Psoas muscle (tissue), 8 donors: ENCODE measurements around the gene ETV7. TPM values are rescaled to one million over a fixed set of nuclear protein-coding genes. Genes with fewer than 3 reads are reported as not detected.

Experiments
- ATAC-seq, 4 donors: fragments of 200-7000 bp; cut with Tn5 transposase; one replicate each; pipeline ENCODE4 v1.9.1; 2020; ENCODE audit warnings: moderate library complexity in 3 of 4, mild to moderate bottlenecking in 2 of 4
- DNase-seq, 2 donors: peaks; one replicate each; pipeline ENCODE4 v3.0.0-alpha.2; 2020
- H3K27ac ChIP-seq: fragments of 200-600 bp; one replicate; pipeline ENCODE4 v1.8.0; 2022
- H3K27me3 ChIP-seq, 3 donors: fragments of 200-600 bp in 1 of 3; one replicate each; pipeline versions ENCODE4 v1.6.1 to v1.8.0; 2013 to 2022; ENCODE audit warnings: low read length in 2 of 3, mild to moderate bottlenecking in 2 of 3, moderate library complexity in 1 of 3; ENCODE audit not compliant: insufficient read depth in 3 of 3
- H3K36me3 ChIP-seq, 2 donors: fragments of 200-600 bp in 1 of 2; one replicate each; pipeline versions ENCODE4 v1.6.1 to v1.8.0; 2013 to 2022; ENCODE audit warnings: low read depth in 1 of 2, mild to moderate bottlenecking in 1 of 2, moderate library complexity in 1 of 2; ENCODE audit not compliant: insufficient read depth in 1 of 2
- H3K4me1 ChIP-seq: fragments of 200-600 bp; one replicate; pipeline ENCODE4 v1.8.0; 2022
- H3K4me3 ChIP-seq: fragments of 200-600 bp; one replicate; pipeline ENCODE4 v1.8.0; 2022; ENCODE audit warnings: mild to moderate bottlenecking
- H3K9me3 ChIP-seq: fragments of 200-600 bp; one replicate; pipeline ENCODE4 v1.8.0; 2022
- CTCF ChIP-seq: fragments of 200-600 bp; IDR thresholded peaks from one replicate; pipeline ENCODE4 v1.8.0; 2022; ENCODE audit warnings: antibody characterized with exemption
- WGBS, 3 donors: extraction: QIAGEN DNeasy Blood & Tissue Kit; methylation state at CpG; one replicate each; pipeline versions ENCODE4 v1.1.6 to v1.1.7; 2013; 5-methylcytosine and 5-hydroxymethylcytosine counted together
- intact Hi-C, 2 donors: fragments of 100-400 bp; cut with DNase I; formaldehyde crosslinking; loops; one replicate each; pipeline versions ENCODE4 v1.11.0 to v1.14.2; 2022
- long read RNA-seq, 2 donors: library from polyadenylated mRNA; unstranded; transcript quantifications; one replicate each; pipeline ENCODE4 v2.0.0, GENCODE V29; 2021
- polyA plus RNA-seq, 3 donors: library from polyadenylated mRNA; stranded (reverse); fragments of 200-250 nt; gene quantifications; one replicate each; pipeline ENCODE4 v1.2.3, GENCODE V29; 2013
- total RNA-seq, 4 donors: library from RNA; stranded (reverse); fragmentation: NEBNext Ultra II Directional in 2 of 4; extraction: Animal tissue kit (Norgen Biotek cat#: 25700) in 2 of 4; gene quantifications; one replicate each; pipeline versions ENCODE4 v1.2.1 to v1.2.4, GENCODE V29; 2021 to 2023
- donor health status: healthy with polysubstance abuse.
- donor health status: DM: no; HTN: no; CAD: no; lungs with moderate emphysema.
- donor health status: Bipolar disorder and iron deficiency.
- donor health status: healthy.
- donor health status: DM: yes; HTN: yes; CAD: no.
- donor health status: DM: no; HTN: no; CAD: no.
- donor health status: DM: no; HTN: no; CAD: no.
- donor health status: DM: yes; HTN: yes; CAD: no.

ETV7 gene
- not detected for total RNA-seq
- polyA plus RNA-seq, result under 1 TPM in 2 of 3 donors, not detected in 1; 0.06 to 0.09 TPM
- long read RNA-seq, donor 1, result 0 reads
- long read RNA-seq, donor 2, result 0 reads

- intact Hi-C loops, result no loop called here
- WGBS, 3 donors, result 5 to 11% (median 9%) methylated on average over 58 to 63 of the region's 65 CpGs
- H3K27ac ChIP-seq, result no peak within 1 kb of the TSS
Measured at GRCh38 chr6:36387440-36388303, at the start of gene ETV7. TSS of gene ETV7 (minus strand) at chr6:36387669. CDS start at chr6:36387541, 128 bp downstream.

GRCh38 chr6:36436466-36436865, 49.0 kb upstream of the ETV7 start:
- ATAC-seq (no peak), DNase-seq (no peak)
- H3K4me3 ChIP-seq, result no peak overlapping the region
- intact Hi-C loops, result no loop called here
- H3K36me3 ChIP-seq, result no peaks in the 10 kb centered on the region
- 84 to 97% (median 88%) methylated on average over 1 of the region's 1 CpG for WGBS, 3 donors
- H3K4me1 ChIP-seq, result peaks cover 8% of the 10 kb centered on the region
- no peak overlapping the region for H3K27ac ChIP-seq
- no peaks in the 10 kb centered on the region for H3K9me3 ChIP-seq
- TF ChIP-seq CTCF, result no peak
- H3K27me3 ChIP-seq, result no peaks in the 10 kb centered on the region

More at GRCh38 chr6:36387440-36388303, at the start of gene ETV7:
- no peak for TF ChIP-seq CTCF
- Histone ChIP-seq H3K27me3 (peaks cover 0 to 26% (median 9%) of the 10 kb centered on the region in 3 donors), H3K4me1 (peaks cover 13% of the 10 kb centered on the region), H3K36me3 (no peaks in the 10 kb centered on the region), H3K4me3 (peak within 1 kb of the TSS; percentile 70), H3K9me3 (no peaks in the 10 kb centered on the region)
- DNase-seq, result peak in 1 of 2 donors; percentile 25
- peak; percentile 36 to 75 (median 68) for ATAC-seq

- Histone ChIP-seq H3K27me3 (no peaks in the 10 kb centered on the region), H3K4me3 (no peak overlapping the region), H3K27ac (no peak overlapping the region), H3K9me3 (no peaks in the 10 kb centered on the region), H3K4me1 (no peaks in the 10 kb centered on the region), H3K36me3 (no peaks in the 10 kb centered on the region)
- intact Hi-C loops, result no loop called here
- 73 to 88% (median 86%) methylated on average over 4 of the region's 4 CpGs for WGBS, 3 donors
- ATAC-seq (no peak), DNase-seq (no peak)
- TF ChIP-seq CTCF, result no peak
Measured at GRCh38 chr6:36432151-36432671, 44.7 kb upstream of the ETV7 start.

- ATAC-seq (no peak), DNase-seq (no peak)
- no peak for TF ChIP-seq CTCF
- no peak overlapping the region for H3K4me3 ChIP-seq
- H3K36me3 ChIP-seq, result no peaks in the 10 kb centered on the region
- no peaks in the 10 kb centered on the region for H3K27me3 ChIP-seq
- H3K9me3 ChIP-seq, result no peaks in the 10 kb centered on the region
- H3K4me1 ChIP-seq, result no peaks in the 10 kb centered on the region
- no peak overlapping the region for H3K27ac ChIP-seq
- intact Hi-C loops, result no loop called here
- WGBS, 3 donors, result 79 to 87% (median 84%) methylated on average over 4 of the region's 4 CpGs
Measured at GRCh38 chr6:36431197-36431596, 43.7 kb upstream of the ETV7 start.
